Raji (cell line): ENCODE results near the gene IL1R2.

Experiments
- POLR2A ChIP-seq: IDR thresholded peaks from 2 replicates; pipeline ENCODE4 v1.6.1; 2011; ENCODE audit warnings: low read depth, low read length, control low read depth; ENCODE audit not compliant: insufficient read depth

IL1R2 gene

DNA sequence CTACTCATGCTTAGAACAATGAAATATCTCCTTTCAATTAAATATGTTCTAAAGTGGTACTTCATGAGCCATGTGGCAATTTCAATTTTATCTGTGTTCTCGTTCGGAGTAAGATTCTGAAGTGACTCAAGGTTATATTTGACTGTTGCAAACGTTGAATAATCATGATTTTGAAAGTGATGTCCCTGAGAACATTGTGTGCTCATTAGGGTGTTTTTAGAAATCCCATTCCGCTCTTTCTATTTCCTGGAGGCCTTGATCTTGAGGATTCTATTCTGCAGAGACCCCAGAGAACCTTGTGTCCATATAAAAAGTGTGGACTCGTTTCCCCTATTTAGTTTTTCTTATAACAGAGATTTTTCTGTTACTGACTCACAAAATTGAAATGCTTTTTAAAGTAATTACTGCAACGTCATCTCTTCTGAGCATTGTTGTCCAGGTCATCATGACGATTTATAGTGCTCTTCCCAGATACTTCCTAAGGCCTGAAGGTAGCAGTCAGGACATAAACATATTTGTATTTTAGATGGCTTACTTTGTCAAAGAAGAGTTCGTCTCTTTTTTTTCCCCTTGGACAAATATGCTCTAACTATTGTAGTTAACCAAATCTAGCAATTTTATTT lies 27.2 kb downstream of the IL1R2 start:
- no peak for TF ChIP-seq POLR2A

DNA sequence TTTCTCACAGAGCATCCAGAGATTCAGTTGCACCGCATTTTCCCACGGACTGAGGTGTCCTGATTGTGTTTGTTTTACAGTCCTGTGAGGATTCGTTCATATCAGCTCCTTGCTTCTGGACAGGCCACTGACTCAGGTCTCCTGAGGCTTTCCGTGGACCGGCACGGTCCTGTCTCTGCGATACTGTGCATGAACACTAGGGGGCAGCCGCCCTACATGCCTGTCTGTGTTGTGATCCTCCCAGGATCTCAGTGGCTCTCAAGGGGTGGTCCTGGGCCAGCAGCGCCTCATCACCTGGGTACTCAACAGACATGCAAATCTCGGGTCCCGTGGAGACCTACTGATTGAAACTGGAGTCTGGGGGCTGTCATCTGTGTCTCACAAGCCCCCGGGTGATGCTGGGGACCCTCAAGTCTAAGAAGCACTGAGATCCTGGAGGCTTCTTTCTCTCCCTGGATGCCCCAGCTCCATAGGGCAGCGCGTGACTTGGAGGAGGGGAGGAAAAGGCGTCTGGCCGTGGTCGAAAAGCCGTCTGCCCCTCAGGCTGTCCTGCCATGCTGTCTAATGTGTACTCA lies 28.9 kb downstream of the IL1R2 start:
- no peak for TF ChIP-seq POLR2A

DNA sequence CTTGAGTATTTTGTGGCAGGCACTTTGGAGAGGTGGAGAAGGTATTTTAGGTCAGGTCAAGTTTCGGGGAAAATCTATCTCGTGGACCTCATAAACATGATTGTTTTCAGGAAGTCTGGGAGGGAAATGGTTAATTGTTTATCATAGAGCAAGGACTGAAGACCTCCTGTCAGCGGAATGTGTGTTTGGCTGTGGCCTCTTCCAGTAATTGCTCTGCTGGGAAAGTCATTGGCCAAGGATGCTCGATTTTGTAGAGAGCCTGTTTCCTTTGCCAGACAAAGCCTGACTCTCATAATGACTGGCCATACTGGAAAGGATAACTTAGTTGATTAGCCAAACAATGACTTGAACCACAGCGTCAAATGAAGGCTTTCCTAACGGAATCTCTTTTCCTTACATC lies 30.0 kb downstream of the IL1R2 start:
- no peak for TF ChIP-seq POLR2A

DNA sequence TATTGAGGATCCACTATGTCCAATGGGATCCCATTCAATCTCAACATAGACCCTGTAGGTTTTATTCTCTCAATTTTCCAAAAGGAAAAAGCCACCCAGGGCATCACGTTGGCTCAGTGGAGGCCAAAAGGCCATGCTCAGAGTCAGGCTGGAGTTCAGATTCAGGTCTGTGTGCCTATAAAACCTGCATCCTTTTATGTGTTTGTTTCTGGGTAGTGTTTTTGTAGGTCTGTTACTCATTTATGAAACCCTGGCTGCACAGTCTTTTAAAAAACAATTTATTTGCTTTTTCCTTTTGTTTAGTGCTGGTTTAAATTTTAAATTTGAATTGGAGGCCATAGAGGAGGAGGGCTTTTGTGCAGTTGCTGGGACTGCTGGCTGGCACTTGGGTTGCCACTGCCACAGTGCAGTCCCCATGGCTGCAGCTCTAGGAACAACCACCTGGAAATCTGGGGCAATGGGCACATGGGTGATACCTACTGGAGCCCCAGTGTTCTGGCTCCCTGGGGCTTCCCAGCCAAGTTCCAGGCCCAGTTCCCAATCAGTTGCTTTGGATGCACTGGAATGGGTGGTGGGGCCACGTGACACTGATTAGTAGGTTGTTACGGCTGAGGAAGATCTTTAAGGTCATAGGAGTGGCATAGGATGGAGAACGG lies 31.3 kb downstream of the IL1R2 start:
- TF ChIP-seq POLR2A = no peak

DNA sequence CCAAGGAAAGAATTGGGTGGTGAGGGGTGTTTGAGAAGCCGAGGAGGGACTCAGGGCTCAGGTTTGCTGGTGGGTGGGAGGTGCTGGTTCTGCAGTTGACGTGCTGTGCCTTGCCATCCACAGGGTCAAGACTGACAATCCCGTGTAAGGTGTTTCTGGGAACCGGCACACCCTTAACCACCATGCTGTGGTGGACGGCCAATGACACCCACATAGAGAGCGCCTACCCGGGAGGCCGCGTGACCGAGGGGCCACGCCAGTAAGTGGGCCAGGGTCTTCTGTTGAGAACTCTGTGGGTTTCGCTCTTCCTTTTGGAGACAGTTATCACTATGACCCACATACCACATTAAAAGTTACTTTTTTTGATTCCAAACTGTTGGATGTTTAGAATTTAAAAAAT lies 32.6 kb downstream of the IL1R2 start:
- no peak for TF ChIP-seq POLR2A

DNA sequence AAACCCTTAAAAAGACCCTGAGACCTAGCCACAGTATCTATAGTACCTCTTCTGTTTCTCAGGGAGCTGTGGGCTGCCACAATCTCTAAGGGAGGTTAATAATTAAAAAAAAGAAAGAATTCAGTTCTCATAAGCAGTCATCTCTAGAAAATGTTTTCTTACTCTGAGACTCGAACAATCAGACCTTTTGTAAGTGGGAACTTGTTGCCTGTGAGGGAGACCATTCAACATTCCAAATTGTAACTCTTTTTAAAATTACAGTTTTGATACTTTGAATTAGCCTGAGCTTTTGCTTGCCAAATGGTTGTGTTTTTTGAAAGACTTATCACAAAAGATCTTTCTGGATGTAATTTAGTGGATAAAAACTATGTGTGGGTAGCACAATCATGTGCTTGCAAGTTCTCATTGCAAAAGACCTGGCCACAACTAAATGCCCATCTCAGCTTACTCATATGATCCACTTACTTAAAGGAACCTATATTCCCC lies 33.3 kb downstream of the IL1R2 start:
- no peak for TF ChIP-seq POLR2A

DNA sequence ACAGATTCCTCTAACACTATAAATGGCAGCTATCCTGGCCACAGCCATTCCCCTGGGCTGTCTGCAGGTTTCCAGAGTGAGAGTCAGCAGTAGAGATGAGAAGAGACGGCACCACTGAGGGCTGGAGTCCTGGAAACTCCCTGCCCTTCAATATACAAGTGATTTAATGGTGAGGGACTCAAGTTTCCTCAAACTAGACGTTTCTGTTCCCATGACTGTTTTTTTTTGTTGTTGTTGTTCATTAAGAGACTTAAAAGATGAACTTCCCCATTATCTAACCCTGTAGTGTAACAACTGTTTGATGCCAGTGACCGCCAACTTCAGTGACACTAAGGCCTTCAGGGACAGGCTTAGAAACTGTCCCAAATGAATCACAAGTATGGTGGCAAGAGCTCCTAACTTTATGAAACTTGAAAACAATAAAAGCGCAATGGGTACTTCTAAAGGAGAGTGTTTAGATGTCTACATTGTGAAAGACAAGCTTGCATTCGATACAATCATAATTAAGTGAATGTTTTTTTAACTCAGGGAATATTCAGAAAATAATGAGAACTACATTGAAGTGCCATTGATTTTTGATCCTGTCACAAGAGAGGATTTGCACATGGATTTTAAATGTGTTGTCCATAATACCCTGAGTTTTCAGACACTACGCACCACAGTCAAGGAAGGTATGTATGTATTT lies 34.0 kb downstream of the IL1R2 start:
- TF ChIP-seq POLR2A = no peak

DNA sequence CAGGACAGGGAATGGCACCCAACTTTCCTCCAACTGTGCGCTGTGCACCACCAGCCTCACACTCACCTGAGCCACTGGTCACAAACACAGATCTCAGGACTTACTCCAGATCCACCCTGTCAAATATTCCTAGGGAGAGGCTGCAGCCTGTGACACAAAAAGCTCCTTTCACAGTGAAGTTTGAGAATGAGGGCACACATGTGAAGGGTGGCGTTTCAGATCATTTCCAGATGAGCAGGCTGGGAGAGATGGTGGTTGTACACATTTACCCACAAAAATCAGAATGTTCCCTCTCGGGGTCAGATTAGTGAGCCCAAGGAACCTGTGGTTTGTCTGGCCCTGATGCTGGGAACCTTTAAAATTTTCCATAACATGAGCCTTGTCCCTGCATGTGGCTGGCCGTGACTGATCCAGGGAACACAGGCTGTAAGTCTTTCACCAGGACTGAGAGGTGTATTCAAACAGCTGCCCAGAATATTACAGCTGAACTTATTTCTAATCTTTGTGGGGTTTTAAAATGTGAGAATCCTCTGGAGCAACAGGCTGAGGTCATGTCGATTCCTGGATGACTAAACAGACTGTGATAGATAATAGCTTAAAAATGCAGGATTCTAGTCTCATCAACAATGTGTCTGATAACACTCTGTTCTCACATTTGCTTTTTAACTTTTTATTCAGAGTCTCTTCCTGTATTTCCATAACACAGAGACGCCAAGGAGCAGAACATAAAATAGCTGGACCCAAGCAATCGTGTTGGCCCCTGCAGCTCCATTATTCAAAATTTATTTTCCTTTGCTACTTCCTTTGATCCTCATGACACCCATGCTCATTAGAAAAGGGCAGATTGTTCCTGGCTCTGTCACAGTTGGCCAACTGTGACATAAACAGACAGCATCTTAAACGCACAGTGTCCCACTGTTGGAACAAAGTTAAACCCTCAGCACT lies 35.5 kb downstream of the IL1R2 start:
- TF ChIP-seq POLR2A = no peak

DNA sequence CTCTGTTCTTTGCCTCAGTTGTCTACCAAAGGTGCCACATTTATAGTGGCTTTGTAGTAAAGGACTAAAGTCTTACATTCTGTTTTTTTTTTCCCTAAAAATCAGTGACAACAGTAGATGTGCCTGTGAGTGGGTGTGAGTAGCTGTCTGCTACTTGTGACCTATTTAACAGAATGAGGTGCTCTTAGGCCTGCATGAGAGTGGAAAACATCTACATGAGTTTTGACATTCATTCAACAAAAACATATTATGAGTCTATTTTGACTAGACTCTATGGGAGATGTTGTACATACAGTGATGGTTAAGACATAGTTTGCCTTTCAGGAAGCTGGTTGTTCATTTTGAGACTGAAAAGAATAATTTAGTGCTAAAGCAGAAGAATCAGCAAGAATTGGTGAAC lies 36.7 kb downstream of the IL1R2 start:
- TF ChIP-seq POLR2A = no peak

DNA sequence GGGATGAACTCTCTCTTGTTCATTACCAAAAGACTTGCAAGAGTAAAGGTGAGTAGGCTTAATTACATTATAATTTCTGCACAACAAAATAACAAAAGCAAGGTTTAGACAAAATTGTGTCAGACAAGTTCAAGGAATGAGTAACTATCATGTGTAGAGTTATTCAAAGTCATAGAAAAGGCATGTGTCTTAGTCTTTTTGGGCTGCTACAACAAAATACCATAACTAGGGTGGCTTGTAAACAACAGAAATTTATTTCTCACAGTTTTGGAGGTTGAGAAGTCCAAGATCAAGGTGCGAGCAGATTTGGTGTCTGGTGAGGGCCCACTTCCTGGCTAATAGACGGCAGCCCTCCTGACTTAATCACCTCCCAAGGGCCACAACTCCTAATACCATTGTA lies 37.6 kb downstream of the IL1R2 start:
- no peak for TF ChIP-seq POLR2A

DNA sequence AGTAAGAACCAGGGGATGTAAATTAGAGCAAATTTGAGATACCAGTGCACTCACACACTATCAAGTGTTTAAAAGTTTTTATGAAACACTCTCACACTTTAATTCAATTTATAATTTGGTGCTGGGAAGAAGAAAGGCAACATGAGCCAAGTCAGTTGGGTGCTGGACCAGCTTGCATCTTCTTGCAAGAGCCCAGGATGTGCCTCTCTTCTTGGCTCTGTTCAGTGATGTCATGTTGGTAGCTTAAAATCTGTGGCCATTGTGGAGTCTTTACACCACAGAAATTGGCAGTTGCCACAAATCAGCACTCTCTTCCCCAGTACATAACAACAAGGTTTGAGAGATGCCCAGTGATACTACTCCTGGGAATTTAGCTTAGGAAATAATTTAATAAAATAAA lies 38.2 kb downstream of the IL1R2 start:
- no peak for TF ChIP-seq POLR2A

DNA sequence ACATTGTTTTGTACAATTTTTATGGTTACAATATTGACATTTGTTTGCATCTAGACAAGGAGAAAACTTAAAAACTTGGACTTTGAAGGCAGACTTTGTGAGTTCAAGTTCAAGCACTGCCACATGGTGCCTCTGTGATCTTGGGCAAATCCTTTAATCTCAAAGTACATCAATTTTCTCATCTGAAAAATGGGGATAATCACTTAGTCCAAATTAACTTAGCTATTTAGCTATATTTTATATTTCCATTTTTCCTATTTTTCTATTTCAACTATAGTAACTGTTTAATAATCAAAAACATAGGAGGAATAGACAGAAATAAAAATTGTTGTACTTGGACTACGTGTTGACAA lies 38.7 kb downstream of the IL1R2 start:
- TF ChIP-seq POLR2A = no peak

DNA sequence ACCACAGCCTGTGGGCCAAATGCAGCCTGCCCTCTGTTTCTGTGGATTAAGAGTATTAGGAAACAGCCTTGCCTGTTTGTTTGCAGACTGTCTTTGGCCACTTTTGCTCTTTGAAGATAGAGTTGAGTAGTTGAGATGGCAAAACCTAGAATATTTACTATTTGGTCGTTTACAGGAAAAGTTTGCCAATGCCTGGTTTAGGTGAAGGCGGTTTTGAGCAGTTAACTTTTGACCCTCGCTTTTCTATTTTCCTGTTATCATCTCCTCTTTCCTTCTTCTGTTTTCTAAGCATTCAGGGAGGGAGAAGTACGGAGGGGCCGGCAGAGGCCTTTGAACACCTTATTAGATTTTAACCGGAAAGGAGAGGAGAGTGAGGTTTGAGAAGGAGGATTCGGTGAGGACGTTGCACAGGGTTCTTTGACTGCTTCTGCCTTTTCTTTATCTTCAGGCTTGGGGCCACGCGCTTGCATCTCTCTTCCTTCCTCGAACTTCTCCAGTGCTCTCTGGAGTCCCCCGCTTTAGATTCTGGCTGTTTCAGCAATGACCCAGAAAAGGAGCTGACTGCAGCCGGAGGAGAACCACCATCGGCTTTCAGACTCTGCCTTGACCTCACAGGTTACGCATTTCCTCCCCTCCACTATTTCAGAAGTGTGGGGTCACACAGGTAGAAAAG lies 39.2 kb downstream of the IL1R2 start:
- no peak for TF ChIP-seq POLR2A

DNA sequence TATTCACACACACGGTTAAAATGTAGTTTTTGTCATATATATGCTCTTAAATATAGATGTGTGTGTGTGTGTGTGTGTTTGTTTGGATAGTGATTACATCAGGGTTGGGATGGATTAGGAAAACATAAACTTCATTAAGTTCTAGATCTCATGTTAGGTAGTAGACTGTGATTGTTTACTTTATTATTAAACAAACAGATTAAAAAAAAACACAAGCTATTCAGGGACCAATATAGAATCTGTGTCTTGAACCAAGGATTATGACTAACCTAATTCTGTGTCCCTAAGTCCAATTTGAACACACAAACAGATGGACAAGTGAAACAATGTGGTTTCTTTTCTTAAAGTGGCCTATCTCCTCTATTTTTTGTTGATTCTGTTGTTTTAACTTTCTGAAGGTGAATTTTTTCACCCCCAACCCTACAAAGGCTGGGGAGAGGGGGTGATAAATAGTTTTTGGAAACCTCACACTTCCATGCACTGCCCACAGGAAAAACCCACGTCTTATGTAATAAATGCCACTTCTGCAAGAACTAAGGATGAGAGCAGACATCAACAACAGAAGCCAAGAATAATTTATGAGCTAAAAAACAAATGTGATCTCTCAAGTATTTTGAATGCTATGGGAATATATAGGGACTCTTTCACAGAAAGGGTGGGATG lies 40.7 kb downstream of the IL1R2 start:
- no peak for TF ChIP-seq POLR2A
